Measurements from ENCODE around the gene FILIP1.

FILIP1 gene

GRCh38 chr6:75386050-75386770 lies 107.4 kb downstream of the FILIP1 start:
- in situ Hi-C loops (cut with MboI; ENCODE audit: low sequenced_read_pairs) = no loop called here

GRCh38 chr6:75384116-75384515 lies 109.5 kb downstream of the FILIP1 start:
- in situ Hi-C loops (cut with MboI; ENCODE audit: low sequenced_read_pairs) = no loop called here

GRCh38 chr6:75382634-75382900 lies 111.0 kb downstream of the FILIP1 start:
- in situ Hi-C loops (cut with MboI; ENCODE audit: low sequenced_read_pairs) = no loop called here

GRCh38 chr6:75381877-75382633 lies 111.5 kb downstream of the FILIP1 start:
- in situ Hi-C loops (cut with MboI; ENCODE audit: low sequenced_read_pairs) = no loop called here

GRCh38 chr6:75379536-75379935 lies 114.1 kb downstream of the FILIP1 start:
- in situ Hi-C loops (cut with MboI; ENCODE audit: low sequenced_read_pairs) = no loop called here

- in situ Hi-C loops (cut with MboI; ENCODE audit: low sequenced_read_pairs) = no loop called here
Observed at GRCh38 chr6:75378101-75378500, 115.5 kb downstream of the FILIP1 start.

- in situ Hi-C loops (cut with MboI; ENCODE audit: low sequenced_read_pairs) = no loop called here
Observed at GRCh38 chr6:75377386-75377785, 116.2 kb downstream of the FILIP1 start.

- in situ Hi-C loops (cut with MboI; ENCODE audit: low sequenced_read_pairs) = no loop called here
Observed at GRCh38 chr6:75376347-75377024, 117.1 kb downstream of the FILIP1 start.

- in situ Hi-C loops (cut with MboI; ENCODE audit: low sequenced_read_pairs) = no loop called here
Observed at GRCh38 chr6:75374961-75375400, 118.6 kb downstream of the FILIP1 start.

GRCh38 chr6:75372884-75373283 lies 120.7 kb downstream of the FILIP1 start:
- in situ Hi-C loops (cut with MboI; ENCODE audit: low sequenced_read_pairs) = no loop called here

- in situ Hi-C loops (cut with MboI; ENCODE audit: low sequenced_read_pairs) = no loop called here
Observed at GRCh38 chr6:75370011-75370410, 123.6 kb downstream of the FILIP1 start.

- in situ Hi-C loops (cut with MboI; ENCODE audit: low sequenced_read_pairs) = no loop called here
Observed at GRCh38 chr6:75368864-75369402, 124.7 kb downstream of the FILIP1 start.

- in situ Hi-C loops (cut with MboI; ENCODE audit: low sequenced_read_pairs) = no loop called here
Observed at GRCh38 chr6:75368151-75368779, 125.3 kb downstream of the FILIP1 start.

GRCh38 chr6:75363304-75363703 lies 130.3 kb downstream of the FILIP1 start:
- in situ Hi-C loops (cut with MboI; ENCODE audit: low sequenced_read_pairs) = no loop called here

- in situ Hi-C loops (cut with MboI; ENCODE audit: low sequenced_read_pairs) = no loop called here
Observed at GRCh38 chr6:75353644-75354043, 140.0 kb downstream of the FILIP1 start.

GRCh38 chr6:75351570-75351969 lies 142.0 kb downstream of the FILIP1 start:
- in situ Hi-C loops (cut with MboI; ENCODE audit: low sequenced_read_pairs) = no loop called here

GRCh38 chr6:75350808-75351207 lies 142.8 kb downstream of the FILIP1 start:
- in situ Hi-C loops (cut with MboI; ENCODE audit: low sequenced_read_pairs) = no loop called here

- in situ Hi-C loops (cut with MboI; ENCODE audit: low sequenced_read_pairs) = no loop called here
Observed at GRCh38 chr6:75350156-75350555, 143.4 kb downstream of the FILIP1 start.

- in situ Hi-C loops (cut with MboI; ENCODE audit: low sequenced_read_pairs) = no loop called here
Observed at GRCh38 chr6:75349262-75349984, 144.2 kb downstream of the FILIP1 start.

GRCh38 chr6:75348882-75349261 lies 144.7 kb downstream of the FILIP1 start:
- in situ Hi-C loops (cut with MboI; ENCODE audit: low sequenced_read_pairs) = no loop called here

All from HL-60/S4 treated with retinoic acid at 250 ng/mL for 4 days and 3 days (cell line).